ENCODE results near the gene PLLP.

DNA sequence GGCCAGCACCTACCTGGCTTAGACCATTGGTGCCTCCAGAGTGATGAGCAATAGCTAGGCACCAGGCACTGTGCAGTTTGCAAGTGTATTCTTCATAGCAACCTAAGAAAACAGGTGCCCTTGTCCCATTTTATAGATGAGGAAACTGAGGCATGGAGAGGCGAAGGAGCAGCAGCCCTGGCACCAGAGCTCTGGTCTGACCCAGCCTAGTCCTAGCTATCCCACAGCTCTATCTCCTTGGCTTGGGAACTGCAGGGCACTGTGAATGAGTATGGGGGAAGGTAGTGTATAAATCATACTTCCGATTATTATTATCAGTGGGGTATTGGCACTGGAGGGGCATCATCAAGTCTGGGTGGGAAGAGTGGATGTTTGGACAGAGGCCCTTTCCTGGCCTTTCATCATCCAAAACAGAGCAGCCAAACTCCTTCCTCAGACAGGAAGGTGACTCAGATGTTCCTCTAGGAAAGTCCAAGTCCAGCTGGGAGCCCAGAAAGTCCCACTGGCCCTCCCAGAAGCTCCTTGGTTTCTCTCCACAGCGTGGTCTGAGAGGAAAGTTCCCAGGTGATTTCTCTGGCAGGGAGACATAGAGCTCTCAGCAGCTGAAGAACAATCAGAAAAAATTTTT is 32.0 kb upstream of the PLLP start:
- TF ChIP-seq, protein P1, sequence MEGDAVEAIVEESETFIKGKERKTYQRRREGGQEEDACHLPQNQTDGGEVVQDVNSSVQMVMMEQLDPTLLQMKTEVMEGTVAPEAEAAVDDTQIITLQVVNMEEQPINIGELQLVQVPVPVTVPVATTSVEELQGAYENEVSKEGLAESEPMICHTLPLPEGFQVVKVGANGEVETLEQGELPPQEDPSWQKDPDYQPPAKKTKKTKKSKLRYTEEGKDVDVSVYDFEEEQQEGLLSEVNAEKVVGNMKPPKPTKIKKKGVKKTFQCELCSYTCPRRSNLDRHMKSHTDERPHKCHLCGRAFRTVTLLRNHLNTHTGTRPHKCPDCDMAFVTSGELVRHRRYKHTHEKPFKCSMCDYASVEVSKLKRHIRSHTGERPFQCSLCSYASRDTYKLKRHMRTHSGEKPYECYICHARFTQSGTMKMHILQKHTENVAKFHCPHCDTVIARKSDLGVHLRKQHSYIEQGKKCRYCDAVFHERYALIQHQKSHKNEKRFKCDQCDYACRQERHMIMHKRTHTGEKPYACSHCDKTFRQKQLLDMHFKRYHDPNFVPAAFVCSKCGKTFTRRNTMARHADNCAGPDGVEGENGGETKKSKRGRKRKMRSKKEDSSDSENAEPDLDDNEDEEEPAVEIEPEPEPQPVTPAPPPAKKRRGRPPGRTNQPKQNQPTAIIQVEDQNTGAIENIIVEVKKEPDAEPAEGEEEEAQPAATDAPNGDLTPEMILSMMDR (IDR thresholded peaks at IDR 0.05): no peak
- no peak for TF ChIP-seq EZH2 (IDR thresholded peaks at IDR 0.05; ENCODE audit: borderline replicate concordance, insufficient read depth, low read depth, low read length, poor library complexity, severe bottlenecking)
